GM18511 (cell line): ENCODE results near the gene HS3ST4.
"Not testable (repeated sequence)": the region's sequence is repeated elsewhere in the genome, so short reads cannot be mapped to it uniquely, and the experiment has no call there.

Experiments
- ATAC-seq: cut with Tn5 transposase; IDR thresholded peaks from one replicate; pipeline ENCODE4 v1.9.1; 2021; ENCODE audit warnings: mild to moderate bottlenecking, moderate library complexity; ENCODE audit not compliant: unreplicated experiment

Gene HS3ST4

DNA sequence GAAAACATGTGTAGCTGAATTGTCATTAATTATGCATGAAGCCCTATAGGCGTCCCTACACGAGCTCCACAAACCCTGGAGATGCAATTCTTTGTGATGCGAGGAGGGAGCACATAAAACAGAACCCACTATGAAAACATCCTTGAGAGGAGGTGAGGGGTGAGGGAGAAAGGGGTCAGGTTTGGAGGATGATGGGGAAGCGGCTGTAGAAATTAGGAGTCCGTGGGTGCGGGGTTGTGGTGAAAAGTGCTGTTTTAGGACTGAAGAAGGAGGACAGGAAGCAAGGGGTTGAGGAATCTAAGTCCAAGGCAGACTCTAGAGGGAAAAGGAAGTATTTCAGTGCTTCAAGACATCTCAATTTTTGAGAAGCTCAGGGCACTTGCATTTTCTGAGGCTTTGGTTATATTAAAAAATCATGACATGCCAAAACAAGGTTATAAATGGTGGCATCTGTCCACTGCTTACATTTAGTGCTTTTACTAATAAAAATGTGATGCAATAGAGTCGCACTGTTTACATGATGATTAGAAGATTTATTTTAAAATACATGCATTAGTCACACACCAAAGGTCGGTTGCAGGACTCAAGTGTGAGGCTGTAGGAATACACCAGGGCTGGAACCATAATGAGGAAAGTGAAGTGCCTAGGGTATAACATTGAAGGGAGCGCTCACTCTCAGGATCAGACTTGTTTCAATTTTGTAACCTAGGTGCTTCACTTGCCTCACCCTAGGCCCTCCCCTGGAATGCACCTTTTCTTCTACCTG lies 379.5 kb downstream of the HS3ST4 start:
- no peak for ATAC-seq

DNA sequence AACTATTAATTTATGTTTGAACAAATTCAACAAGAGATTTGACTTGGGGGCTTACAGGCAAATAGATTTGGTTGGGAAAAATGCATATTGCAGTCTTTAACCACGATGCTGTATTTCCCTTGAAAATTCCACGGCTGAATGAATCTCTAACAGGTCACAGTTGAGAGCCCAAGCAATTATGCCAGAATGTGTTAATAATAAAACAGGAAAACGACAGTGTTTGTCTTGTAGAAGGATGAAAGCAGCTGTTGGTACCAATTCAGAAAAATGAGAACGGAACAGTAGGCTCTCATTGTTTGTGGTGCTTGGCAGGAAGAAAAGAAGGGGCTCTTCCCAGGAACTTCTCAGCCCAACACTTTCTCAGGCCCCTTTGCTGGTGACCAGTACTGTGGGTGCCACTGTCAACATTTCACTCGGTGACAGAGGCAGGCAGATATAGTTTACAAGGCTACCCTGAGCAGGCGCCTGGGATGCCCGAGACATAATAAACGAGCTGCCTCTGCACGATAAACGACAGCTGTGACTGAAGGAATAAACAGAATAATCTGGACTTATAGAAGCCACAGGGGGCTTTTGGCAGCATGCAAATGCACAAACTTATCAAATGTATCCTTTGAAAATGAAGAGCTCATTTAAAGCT lies 387.1 kb downstream of the HS3ST4 start:
- no peak for ATAC-seq

- no peak for ATAC-seq
Observed at GRCh38 chr16:26087091-26087490, 395.3 kb downstream of the HS3ST4 start.

DNA sequence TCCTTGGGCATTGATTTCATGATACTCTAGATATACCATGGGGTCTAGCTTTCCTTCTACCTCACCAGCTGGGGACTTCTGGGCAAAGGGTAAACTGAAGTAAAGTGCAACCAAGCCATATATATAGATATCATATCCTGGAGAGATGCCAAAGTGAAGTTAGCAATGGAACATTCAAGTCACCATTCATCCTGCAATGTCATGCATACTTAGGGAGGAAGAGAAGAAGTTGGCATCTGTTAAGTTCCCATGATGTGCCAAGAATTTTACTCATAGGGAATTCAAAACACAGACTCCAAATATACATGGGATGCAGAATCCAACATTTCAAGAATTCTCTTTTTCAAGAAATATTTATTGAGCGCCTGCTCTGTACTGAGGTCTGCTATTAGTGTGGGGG lies 399.8 kb downstream of the HS3ST4 start:
- no peak for ATAC-seq

DNA sequence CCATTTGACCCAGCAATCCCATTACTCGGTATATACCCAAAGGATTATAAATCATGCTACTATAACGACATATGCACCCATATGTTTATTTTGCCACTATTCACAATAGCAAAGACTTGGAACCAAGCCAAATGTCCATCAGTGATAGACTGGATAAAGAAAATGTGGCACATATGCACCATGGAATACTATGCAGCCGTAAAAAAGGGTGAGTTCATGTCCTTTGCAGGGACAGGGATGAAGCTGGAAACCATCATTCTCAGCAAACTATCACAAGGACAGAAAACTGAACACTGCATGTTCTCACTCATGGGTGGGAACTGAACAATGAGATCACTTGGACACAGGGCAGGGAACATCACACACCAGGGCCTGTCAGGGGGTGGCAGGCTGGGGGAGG lies 406.4 kb downstream of the HS3ST4 start:
- not testable (repeated sequence) for ATAC-seq

- no peak for ATAC-seq
Observed at GRCh38 chr16:26102369-26102768, 410.6 kb downstream of the HS3ST4 start.

- no peak for ATAC-seq
Observed at GRCh38 chr16:26108836-26109505, 417.2 kb downstream of the HS3ST4 start.

- ATAC-seq: no peak
Observed at GRCh38 chr16:26111900-26112299, 420.1 kb downstream of the HS3ST4 start.

DNA sequence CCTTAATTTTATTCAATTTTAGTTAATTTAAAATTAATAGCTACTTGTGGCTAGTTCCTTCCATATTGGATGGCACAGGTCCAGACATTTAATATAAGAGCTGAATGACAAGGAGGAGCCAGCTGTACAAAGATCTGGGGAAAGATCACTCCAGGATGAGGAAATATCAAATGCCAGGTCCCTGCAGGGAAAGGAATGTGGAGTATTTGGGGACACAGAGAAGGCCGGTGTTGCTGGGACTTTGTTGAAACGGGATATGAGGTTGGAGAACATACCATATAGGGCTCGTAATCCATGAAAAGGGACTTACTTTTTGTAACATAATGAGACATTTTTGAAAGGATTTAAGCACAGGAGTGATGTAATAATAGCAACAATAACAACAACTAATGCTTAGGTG lies 426.8 kb downstream of the HS3ST4 start:
- ATAC-seq: no peak

DNA sequence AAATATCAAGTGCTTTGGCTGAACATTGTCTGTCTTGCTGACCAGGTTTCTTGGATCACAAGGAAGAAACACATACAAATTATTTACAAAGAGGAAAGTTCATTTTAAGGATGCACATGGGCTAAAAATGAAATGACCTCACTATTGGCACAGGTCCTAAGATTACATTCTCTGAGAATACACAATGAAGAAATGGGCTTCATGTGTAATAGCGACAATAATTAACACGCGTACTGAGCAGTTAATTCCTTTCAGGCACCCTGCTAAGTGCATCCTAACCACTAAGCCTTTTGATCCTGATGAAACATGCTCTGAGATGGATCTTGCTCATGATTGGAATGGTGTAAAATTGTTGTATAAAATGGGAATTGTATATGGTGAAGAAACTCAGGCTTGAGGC lies 429.0 kb downstream of the HS3ST4 start:
- ATAC-seq: no peak

GRCh38 chr16:26128296-26128695 lies 436.5 kb downstream of the HS3ST4 start:
- ATAC-seq: no peak

GRCh38 chr16:26129997-26130396 lies 438.2 kb downstream of the HS3ST4 start:
- ATAC-seq: no peak

DNA sequence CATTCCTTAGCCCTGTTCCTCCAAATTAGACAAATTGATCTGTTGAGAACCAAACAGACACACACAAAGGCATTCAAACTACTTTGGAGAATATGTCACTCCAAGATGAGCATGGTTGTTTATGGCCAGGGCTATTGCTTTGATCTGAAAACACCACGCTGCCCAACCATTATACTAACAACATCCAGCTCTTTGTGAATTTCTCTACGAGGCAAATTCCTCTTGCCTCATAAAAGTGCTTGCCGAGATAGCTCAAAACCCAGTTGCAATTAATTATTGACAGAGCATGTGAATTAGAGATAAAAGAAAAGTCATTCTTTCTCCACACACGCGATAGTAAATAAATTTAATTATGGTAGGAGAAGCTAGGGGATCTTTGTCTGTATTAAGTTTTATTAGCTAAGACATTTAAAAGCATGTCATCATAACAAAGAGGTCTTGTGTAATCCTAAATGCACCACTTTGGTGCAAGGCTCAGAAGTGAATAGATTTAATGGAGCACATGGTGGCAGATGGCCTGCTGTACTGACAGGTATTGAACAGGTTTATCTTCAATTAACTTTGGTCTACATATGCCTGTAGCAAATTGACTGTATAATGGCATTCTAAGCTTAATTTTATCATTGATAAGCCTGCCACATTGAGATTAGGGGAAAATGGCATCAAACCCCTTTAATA lies 441.8 kb downstream of the HS3ST4 start:
- no peak for ATAC-seq

DNA sequence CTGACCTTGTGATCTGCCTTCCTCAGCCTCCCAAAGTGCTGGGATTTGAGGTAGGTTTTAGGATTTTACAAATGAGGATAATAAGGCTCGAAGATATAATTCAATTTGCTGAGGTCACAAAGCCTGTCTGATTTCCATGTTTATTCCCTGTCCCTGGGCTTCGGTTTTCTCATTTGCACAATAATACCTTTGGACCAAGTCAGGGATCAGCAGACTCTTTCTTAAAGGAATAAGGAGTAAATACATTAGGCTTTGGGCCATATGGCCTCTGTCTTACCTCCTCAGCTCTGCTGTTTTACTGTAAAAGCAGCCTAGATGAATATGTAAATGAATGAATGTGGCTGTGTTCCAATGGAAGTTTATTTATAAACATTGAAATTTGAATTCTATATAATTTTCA lies 442.8 kb downstream of the HS3ST4 start:
- no peak for ATAC-seq

DNA sequence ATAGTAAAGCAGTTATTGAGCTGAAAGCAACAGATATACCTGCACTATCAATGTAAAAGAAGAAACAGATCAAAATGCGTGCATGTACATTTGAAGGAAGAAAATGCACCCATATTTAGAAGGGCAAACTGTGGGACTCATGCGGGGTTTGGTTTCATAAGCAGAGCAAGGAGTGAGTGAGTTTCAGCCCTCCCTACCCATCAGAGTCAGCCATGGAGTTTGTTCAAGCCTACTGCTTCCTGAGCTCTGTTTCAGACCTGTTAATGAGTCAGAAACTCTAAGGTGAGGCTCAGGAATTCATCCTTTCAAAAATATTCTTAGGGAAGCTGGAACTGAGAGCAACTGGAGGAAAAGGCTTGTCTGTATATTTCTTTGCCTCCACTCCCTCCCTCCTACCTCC lies 446.2 kb downstream of the HS3ST4 start:
- ATAC-seq: no peak

- ATAC-seq: no peak
Observed at GRCh38 chr16:26139091-26139490, 447.3 kb downstream of the HS3ST4 start.

DNA sequence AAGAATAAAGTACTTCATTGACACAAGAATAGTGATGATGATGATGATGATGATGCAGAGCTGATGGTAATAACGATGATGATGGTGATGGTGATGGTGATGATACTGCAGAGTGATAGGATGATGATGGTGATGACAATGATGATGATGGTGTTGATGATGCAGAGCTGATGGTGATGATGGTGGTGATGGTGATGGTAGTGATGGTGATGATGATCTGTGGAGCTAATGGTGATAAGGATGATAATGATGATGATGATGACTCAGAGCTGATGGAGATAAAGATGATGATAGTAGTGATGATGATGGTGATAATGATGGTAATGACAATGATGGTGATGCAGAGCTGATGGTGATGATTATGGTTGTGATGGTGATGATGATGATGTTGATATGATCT lies 448.1 kb downstream of the HS3ST4 start:
- no peak for ATAC-seq

- ATAC-seq: no peak
Observed at GRCh38 chr16:26149364-26150190, 457.8 kb downstream of the HS3ST4 start.

DNA sequence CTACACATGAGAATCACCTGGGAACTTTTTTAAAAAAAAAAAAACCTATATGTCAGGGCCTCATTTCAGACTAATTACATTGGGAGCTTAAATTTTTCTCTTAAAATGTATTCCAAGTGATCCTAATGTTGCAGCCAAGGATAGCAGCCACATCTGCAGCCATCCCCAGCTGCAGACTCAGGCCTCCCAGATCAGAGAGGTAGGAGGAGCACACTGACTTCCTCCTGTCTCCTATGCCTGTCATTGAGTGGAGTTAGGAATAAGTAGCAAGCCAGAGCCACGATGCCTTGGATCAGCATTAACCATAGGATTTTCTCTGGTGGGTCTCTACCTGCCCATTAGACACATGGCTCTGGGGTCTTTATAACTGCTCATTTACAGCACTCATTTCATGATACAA lies 463.5 kb downstream of the HS3ST4 start:
- ATAC-seq: no peak

DNA sequence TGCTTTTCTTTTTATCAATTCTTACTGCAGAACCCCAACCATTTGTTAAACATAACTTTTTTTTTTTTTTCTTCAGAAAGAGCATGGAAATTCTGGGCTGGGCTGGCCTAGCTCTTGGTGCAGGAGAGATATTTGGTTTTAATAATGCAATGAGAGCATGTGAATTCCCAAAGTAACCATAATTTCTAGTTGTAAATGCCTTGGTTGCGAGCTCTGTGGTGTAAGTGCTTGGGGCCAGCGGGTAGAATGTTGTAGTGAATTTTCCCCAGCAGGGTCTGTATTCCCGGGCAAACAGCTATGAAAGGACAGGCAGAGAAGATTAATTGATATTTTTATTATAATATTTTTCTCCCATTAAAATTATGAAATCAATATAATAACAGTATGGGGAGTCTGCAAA lies 465.6 kb downstream of the HS3ST4 start:
- no peak for ATAC-seq
